ENCODE measurements around the gene PDE4D.
"Not testable (repeated sequence)": the region's sequence is repeated elsewhere in the genome, so short reads cannot be mapped to it uniquely, and the experiment has no call there.

PDE4D gene

GRCh38 chr5:59497207-59497606, 396.3 kb downstream of the PDE4D start:
- no peak for DNase-seq

GRCh38 chr5:59496524-59497134, 396.9 kb downstream of the PDE4D start:
- DNase-seq = peak in 1 of 2 experiments; percentile 1

GRCh38 chr5:59491945-59492344, 401.6 kb downstream of the PDE4D start:
- DNase-seq = no peak

GRCh38 chr5:59489551-59489950, 404.0 kb downstream of the PDE4D start:
- DNase-seq = no peak

- DNase-seq = no peak
Observed at GRCh38 chr5:59487772-59488729, 405.5 kb downstream of the PDE4D start.

- no peak for DNase-seq
Observed at GRCh38 chr5:59487068-59487686, 406.3 kb downstream of the PDE4D start.

- no peak for DNase-seq
Observed at GRCh38 chr5:59486508-59486907, 407.0 kb downstream of the PDE4D start.

GRCh38 chr5:59485629-59486439, 407.7 kb downstream of the PDE4D start:
- no peak for DNase-seq

GRCh38 chr5:59485107-59485506, 408.4 kb downstream of the PDE4D start:
- no peak for DNase-seq

- no peak for DNase-seq
Observed at GRCh38 chr5:59484618-59485017, 408.9 kb downstream of the PDE4D start.

- no peak for DNase-seq
Observed at GRCh38 chr5:59483971-59484472, 409.5 kb downstream of the PDE4D start.

- DNase-seq = no peak
Observed at GRCh38 chr5:59479086-59479485, 414.4 kb downstream of the PDE4D start.

- DNase-seq = no peak
Observed at GRCh38 chr5:59474324-59474723, 419.2 kb downstream of the PDE4D start.

- DNase-seq = no peak
Observed at GRCh38 chr5:59473611-59474010, 419.9 kb downstream of the PDE4D start.

GRCh38 chr5:59471463-59471862, 422.1 kb downstream of the PDE4D start:
- no peak for DNase-seq

- DNase-seq = no peak
Observed at GRCh38 chr5:59467969-59468368, 425.6 kb downstream of the PDE4D start.

- DNase-seq = no peak
Observed at GRCh38 chr5:59466271-59466670, 427.3 kb downstream of the PDE4D start.

GRCh38 chr5:59464969-59465368, 428.6 kb downstream of the PDE4D start:
- no peak for DNase-seq

GRCh38 chr5:59463618-59464166, 429.8 kb downstream of the PDE4D start:
- not testable (repeated sequence) for DNase-seq

GRCh38 chr5:59462956-59463355, 430.6 kb downstream of the PDE4D start:
- no peak for DNase-seq

- no peak for DNase-seq
Observed at GRCh38 chr5:59460368-59461153, 433.0 kb downstream of the PDE4D start.
